Measurements from ENCODE around the gene HDX.
A peak's percentile ranks its signal among the peaks of the same experiment; 100 is the strongest.
"Not testable (repeated sequence)": the region's sequence is repeated elsewhere in the genome, so short reads cannot be mapped to it uniquely, and the experiment has no call there.

The HDX gene, protein sequence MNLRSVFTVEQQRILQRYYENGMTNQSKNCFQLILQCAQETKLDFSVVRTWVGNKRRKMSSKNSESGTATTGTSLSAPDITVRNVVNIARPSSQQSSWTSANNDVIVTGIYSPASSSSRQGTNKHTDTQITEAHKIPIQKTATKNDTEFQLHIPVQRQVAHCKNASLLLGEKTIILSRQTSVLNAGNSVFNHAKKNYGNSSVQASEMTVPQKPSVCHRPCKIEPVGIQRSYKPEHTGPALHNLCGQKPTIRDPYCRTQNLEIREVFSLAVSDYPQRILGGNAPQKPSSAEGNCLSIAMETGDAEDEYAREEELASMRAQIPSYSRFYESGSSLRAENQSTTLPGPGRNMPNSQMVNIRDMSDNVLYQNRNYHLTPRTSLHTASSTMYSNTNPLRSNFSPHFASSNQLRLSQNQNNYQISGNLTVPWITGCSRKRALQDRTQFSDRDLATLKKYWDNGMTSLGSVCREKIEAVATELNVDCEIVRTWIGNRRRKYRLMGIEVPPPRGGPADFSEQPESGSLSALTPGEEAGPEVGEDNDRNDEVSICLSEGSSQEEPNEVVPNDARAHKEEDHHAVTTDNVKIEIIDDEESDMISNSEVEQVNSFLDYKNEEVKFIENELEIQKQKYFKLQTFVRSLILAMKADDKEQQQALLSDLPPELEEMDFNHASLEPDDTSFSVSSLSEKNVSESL

DNA sequence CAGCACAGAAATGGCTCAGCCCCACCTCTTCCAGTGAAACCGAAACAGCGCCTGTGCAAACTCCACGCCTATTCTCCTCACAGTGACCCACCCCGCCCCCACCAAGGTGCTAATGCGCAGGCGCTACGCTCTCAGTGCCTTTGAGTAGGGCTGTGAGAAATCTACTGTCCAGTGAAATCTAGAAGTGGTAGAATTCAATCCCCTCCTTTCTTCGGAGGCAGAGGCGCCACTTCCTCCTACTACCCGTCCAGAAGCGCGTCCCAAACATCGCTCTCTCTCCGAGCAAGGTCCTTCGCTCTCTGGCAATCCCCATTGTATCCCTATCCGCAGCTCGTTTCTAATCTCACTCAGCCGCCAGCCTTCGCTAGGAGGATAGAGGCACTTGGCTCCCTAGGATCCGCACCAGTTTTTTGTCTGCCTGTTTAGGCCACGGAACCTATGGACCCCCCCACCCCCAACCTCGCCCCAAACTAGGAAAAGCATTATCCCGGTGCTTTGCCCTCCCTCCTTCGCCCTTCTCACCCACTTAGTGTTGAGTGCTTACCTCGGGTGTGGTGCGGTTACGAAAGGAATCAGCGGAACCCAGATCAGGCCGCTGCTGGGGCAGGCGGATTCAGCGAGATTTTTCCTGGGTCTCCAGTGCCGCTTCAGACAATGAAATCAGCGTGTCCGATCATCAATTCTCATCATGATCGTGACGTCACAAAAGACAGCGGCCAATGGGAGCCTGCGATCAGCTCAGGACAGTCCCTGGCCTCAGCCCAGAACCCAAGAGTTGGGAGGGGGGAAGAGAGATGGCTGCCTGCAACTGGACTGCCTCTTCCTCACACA is at the start of gene HDX:
Gene HDX, minus strand, starts transcription at position 656 of the 831 bp plus-strand sequence. CDS start 27,056 bp downstream, outside the sequence.
- peak; percentile 38 for DNase-seq (ENCODE audit: low read depth)

DNA sequence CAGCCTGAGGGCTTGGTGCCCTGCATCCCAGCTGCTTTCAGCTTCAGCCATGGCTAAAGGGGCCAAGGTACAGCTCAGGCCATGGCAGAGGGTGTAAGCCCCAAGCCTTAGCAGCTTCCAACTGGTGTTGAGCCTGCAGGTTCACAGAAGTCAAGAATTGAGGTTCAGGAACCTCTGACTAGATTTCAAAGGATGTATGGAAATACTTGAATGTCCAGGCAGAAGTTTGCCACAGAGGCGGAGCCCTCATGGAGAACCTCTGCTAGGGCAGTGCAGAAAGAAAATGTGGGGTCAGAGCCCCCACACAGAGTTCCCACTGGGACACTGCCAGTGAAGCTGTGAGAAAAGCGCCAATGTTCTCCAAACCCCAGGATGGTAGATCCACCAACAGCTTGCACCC is 39.1 kb upstream of the HDX start:
- not testable (repeated sequence) for DNase-seq (ENCODE audit: low read depth)

DNA sequence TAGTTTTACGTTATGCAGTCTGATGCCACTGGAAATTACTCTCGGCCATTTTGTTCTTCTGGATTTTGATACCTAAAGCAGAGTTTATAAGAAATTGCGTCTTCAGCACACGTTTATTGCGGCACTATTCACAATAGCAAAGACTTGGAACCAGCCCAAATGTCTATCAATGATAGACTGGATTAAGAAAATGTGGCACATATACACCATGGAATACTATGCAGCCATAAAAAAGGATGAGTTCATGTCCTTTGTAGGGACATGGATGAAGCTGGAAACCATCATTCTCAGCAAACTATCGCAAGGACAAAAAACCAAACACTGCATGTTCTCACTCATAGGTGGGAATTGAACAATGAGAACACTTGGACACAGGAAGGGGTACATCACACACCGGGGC is 35.4 kb upstream of the HDX start:
- DNase-seq (ENCODE audit: low read depth) = not testable (repeated sequence)

DNA sequence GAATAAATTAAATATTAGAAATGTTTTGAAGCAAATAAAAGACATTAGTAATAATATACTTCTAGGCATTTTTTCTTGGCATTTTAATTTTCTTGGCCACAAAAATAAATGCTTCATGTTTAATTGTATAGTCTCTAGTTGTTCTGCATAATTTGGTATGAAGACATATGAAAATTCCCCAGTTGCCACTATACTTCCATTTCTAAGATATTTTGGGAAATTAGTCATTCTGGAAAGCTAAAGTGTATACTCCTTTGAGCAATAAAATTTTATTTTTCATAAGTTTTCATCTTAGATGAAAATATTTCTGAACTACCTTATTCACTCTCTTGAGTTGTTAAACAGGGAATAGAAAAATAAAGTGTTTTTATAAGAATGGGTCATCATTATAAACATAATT is 13.8 kb downstream of the HDX start:
- no peak for DNase-seq (ENCODE audit: low read depth)

DNA sequence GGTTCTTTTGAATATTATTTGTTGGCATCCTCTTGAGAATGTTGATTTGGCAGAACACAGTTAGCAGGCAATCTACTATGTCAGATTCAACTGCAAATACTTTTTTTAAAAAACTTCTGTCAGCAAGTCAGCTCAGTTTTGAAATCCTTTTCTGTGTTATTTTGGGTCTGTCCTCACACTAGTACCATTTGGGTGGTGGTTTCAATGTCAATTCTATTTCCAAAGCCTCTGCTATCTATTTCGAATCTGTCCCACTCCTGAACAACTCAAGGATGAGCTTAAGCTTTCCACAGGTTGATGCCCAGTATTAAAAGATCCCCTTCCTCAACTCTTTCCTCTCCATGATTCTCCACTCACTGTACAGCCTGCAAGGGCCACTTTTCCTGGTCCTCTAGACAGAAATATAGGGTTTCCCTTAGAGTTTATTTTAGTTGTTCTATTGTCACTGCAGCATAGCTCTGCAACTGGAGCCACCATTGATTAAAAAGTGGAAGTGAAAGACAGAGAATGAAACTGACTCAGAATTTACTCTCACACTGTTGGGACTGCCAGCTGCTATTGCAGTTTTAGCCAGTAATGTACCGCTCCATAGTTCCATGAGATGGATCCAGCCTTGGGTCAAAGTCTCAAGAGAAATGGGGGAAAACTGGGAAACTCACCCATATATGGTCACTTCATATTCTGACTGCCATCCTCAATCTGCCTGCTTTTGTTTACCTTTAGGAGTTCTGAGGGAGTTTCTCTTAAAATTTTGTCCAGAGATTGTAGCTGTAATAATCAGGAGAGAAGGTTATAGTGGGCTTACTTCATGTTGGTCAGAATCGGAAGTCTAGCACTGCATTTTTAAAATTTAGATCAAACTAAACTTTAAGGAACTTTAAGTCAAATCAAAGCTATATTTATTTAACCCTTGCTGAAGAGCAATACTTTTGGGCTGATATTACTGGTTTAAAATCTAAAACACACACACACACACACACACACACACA is 14.6 kb downstream of the HDX start:
- no peak for DNase-seq (ENCODE audit: low read depth)

DNA sequence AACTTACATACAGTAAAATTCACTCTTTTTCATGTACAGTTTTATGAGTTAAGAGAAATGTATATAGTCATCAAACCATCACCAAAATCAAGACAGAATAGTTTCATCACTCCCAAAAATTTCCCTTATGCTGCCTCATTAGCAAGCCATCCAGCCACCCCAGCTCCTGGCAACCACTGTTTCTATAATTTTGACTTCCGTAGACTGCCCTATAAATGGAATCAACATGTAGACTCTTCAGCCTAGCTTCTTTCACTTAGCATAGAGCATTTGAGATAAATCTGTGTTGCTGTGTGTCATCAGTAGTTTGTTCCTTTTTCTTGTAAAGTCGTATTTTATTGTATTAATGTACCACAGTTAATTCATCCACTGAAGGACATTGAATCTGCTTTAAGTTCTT is 23.2 kb downstream of the HDX start:
- no peak for DNase-seq (ENCODE audit: low read depth)

DNA sequence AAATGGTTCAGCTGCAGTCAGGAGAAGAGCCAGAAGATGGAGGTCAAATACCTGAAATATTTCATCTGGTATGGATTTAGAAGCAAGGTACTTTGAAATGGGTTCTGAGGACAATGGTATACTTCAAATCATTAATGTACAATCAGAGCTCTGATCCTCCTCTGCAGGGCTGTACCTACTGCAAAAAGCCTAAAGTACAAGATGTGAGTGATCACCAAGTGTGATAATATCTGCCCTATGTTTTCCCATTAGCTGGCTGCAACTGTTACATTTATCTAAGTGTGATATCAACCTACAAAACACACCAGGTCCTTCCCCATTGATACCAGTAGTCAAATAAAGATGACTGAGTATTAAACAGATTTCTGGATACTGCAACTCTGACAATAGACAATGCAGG is 25.1 kb downstream of the HDX start:
- no peak for DNase-seq (ENCODE audit: low read depth)

DNA sequence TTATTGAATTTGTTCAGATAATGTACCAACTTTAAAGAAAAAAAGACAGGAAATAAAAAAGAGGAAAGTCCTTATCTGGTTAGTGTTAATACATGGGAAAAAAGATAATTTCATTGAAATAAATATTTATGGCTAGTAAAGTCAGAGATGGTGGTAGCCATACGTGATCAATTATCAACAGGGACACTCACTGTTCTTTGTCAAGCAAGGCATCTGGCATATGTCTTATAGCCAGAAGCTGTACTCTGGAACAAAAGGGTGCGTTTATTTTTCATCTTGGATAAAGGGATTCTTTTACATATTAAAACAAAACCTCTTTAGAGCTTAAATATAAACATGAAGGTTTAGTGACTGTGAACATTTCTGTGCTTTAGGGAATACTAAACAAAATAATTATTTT is 26.7 kb downstream of the HDX start:
- no peak for DNase-seq (ENCODE audit: low read depth)

DNA sequence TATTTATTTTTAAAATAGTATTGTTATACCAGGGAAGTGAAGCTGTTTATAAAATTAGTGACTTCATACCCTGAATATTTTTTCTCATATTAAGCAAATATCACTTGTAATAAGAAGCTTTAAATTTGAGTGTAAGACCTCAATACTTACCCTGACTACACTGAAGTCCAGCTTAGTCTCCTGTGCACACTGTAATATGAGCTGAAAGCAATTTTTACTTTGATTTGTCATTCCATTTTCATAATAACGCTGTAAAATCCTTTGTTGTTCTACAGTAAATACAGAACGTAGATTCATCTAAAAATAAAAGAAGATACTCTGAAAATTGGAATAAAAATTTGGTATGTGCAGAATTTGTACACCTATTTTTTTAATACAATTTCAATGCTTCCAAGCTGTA is 27.2 kb downstream of the HDX start:
- no peak for DNase-seq (ENCODE audit: low read depth)

DNA sequence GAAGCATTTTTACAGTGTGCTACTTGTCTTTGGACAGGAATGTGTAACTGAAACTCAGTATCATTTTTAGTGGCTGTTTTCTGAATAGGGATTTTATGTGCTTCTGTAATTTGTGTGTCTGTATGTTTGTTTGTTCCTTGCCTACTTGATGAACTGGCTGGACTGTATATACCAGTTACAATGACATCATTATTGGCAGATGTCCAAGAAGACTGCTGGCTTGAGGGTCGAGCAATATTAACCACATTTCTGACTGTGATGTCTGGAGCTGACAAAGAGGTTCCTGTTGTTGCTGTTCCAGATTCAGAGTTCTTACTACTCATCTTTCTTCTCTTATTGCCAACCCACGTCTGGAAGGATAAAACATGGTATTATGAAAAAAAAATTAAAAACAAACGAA is 33.0 kb downstream of the HDX start:
- no peak for DNase-seq (ENCODE audit: low read depth)

DNA sequence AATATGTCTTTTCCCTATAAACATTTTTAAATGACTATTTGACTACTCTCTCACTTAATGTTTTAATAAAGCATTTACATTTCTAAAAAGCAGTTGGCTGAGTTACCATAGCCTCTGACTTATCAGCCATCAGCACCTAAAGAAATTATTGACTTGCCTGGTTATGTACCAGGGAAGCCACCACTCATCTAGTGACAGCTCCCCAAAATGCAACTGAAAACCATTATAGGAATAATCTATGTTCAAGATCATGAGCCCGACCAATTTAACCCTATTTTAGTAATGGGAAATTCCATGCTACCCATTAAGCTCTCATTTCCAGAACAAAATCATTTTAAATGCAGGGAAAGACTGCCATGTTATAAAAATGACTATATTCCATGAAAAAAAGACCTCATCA is 34.4 kb downstream of the HDX start:
- DNase-seq (ENCODE audit: low read depth) = no peak

DNA sequence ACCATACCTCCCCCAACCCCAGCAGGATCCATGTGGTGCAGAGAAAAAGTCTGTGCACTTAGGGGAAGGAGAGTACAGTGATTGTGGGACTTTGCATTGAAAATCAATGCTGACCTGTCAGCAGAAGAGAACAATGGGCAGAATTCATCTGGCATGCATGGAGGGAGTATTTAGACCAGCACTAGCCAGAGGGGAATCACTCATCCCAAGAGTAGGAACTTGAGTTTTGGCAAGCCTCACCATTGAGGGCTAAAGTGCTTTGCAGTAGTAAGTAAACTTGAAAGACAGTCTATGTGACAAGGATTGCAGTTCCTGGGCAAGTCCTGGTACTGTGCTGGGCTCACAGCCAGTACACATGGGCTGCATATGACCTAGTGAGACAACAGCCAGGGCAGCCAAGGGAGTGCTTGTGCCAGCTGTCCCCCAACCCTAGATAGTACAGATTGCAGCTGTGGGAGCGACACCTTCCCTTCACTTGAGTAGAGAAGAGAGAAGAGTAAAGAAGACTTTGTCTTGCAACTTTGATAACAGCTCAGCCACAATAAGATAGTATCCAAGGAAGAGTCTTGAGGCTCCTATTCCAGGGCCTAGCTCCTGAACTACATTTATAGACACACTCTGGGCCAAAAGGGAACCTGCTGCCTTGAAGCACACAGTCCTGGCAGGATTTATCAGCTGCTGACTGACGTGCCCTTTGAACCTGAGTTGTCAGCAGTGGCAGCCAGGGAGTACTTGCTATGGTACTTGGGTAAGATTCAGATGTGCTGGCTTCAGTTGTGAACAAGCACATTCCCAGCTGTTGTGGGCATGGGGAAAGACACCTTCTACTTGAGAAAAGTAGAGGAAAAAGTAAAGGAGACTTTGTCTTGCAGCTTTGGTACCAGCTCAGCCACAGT is 48.7 kb downstream of the HDX start:
- DNase-seq (ENCODE audit: low read depth) = no peak

DNA sequence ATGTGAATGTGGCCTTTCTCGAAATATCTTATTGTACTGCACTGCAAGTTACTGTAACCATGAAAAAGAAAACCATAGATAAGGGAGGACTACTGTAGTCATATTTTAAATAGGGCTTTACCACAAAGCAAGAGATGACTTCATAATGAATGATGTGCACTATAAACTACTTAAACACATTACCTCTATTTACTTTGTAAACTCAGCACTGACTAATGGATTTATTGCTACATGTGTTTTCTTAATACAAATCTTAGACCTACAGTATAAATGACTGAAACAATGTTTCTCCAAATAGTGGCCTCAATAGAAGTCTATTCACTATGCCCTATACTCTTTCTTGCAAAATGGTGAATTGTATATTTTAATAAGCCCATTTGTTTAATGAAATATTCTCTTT is 61.1 kb downstream of the HDX start:
- DNase-seq (ENCODE audit: low read depth) = no peak

DNA sequence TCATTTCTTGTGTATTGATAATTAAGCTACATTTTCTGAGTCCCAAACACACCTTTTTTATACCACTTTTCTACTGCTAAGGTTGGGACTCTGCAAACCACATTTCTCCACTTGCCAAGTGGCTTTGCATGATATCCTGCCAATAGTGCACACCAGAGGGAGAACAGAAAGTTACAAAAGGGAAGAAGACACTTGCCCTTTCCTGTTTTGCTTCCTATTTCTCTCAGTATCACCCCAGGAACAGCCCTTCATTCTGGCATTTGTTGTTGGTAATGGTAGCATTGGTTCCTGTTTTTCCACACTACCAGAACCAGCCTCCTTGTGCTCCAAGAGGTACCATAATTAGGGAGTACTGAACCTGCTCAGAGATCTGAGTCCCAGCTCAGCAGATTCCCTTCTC is 87.1 kb downstream of the HDX start:
- no peak for DNase-seq (ENCODE audit: low read depth)

DNA sequence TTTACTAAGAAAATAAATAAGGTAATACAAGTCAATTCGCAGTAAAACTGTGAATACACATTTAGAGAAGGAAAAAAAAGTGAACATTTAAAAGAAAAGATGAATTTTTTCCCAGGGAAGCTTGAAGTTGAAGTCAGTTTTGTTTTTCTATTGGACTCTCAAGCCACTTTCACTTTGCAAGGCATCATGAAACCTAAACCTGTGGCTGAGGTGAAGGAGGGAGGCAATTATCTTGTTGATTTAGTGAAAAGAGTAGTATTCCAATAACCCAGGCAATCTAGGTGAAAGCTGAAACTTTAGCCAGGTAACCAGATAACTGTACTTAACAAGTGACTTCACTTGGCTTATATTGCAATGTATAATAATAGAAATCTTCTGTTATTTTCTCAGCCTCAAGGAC is 138.6 kb downstream of the HDX start:
- DNase-seq (ENCODE audit: low read depth) = no peak

DNA sequence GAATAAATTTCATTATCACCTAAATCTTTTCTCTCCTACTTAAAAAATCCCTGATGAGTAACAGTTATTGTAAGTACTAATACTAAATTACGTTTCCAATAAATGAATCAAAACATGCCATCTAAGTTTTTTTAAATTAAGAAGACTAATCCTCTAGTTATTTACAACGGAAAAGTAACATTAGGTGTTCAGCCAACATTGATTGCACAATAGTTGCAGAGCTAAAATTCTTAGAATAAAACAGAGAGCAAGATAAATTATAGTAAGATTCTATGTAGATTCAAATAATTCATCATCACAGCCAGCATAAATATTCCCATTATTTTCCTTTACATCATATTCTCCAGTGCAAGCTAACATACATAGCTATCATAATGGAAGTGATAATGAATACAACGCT is 139.2 kb downstream of the HDX start:
- DNase-seq (ENCODE audit: low read depth) = no peak

DNA sequence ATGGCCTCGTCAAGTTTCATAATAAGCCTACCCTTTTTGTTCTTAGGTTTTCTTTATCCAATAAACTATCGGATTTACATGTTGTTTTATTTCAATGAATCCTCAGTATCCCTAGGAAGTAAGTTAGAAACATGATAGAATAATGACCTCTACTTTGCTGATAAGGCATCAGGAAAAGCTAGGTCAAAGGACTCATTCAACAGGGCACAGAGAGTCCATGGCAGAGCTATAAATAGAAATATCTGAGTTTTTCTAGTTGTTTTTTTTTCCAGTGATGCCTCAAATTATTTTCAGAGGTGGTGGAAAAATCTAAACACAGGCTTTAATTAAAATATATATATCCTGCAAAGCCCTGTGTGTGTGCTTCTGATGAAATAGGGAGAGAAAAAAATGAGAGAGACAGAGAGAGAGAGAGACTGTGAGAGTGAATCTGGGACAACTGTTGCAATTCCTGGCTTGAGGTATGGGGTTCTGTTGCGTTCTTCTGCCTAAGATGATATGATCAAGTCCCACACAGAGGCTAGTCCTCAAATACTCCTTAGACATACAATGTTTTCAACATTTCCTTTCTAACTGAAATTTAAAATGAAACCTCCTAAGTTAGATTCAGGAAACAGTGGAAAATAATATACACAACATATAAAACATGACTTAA is 139.9 kb downstream of the HDX start:
- no peak for DNase-seq (ENCODE audit: low read depth)

DNA sequence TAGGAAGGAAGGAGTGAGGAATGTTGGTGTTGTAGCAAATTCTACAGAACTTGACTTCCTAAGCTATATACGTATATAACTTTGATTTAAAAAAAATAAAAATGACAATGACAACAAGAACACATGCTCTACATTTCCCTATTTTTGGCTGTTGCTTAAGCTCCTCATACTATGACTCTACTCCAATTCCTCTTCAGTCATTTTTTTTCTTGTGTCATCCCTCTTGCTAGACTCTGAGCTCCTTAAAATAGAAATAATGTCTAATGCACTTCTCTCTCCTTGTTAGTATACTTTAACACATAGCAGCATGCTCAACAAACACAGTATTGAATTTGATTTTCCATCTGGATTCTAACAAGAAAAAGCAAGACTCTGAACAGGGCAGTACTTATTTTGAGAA is 144.0 kb downstream of the HDX start:
- no peak for DNase-seq (ENCODE audit: low read depth)

DNA sequence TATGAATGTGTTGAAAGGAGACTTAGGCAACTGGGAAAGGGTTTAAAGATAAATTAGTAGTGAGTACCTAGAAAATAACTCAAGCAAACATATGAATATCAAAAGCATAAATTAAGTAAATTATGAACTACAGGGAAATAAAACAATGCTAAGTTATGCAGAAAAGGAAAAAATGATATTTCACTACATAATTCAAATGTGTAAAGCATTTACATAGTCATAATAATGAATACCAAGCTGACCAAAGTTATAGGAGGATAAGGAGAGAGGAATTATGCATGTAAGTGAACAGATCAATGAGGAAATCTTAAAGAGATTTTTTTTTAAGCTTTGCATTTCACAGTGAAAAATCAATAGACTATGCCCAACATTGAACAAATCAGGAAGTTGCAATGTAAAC is 145.0 kb downstream of the HDX start:
- DNase-seq (ENCODE audit: low read depth) = no peak

DNA sequence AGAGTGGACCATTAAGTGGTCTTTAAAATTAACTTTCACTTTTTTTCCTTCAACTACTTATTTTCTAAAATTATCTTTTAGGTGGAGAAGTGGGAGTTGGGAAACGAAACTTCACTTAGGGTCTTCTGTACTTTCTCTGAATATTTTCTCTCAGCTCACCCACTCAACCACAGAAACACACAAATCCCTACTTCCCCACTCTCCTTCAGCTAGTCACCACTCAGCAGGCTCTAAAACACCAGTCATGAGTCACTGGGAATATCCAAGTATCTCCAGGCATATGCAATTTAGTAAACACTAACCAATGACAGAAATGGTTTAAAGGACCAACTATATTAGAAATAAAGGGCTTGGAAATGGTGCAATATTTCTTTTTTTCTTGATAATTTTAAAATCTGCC is 161.3 kb downstream of the HDX start:
- no peak for DNase-seq (ENCODE audit: low read depth)
